HG03060 (cell line): ENCODE measurements around the gene AGAP3.

ENCODE experiments used
- ATAC-seq: cut with Tn5 transposase; IDR thresholded peaks from one replicate; pipeline ENCODE4 v1.9.1; 2021; ENCODE audit warnings: low read depth, moderate number of reproducible peaks; ENCODE audit not compliant: unreplicated experiment

AGAP3 gene

DNA sequence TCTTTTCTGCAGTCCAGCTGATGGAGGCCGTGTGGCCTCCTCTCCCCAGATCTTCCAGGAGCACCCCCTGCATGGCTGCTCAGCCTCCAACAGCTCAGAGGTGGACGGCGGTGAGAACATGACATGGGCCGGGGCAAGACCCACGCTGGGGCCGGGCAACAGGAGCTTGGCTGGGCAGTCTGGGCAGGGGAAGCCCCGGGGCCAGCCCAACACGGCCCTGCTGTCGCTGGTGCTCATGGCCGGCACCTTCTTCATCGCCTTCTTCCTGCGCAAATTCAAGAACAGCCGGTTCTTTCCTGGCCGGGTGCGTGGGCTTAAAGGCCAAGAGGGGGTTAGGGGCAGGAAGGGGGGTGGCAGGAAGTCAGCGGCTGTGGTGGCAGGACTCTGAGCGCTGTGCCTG is 12.3 kb upstream of the AGAP3 start:
- no peak for ATAC-seq

DNA sequence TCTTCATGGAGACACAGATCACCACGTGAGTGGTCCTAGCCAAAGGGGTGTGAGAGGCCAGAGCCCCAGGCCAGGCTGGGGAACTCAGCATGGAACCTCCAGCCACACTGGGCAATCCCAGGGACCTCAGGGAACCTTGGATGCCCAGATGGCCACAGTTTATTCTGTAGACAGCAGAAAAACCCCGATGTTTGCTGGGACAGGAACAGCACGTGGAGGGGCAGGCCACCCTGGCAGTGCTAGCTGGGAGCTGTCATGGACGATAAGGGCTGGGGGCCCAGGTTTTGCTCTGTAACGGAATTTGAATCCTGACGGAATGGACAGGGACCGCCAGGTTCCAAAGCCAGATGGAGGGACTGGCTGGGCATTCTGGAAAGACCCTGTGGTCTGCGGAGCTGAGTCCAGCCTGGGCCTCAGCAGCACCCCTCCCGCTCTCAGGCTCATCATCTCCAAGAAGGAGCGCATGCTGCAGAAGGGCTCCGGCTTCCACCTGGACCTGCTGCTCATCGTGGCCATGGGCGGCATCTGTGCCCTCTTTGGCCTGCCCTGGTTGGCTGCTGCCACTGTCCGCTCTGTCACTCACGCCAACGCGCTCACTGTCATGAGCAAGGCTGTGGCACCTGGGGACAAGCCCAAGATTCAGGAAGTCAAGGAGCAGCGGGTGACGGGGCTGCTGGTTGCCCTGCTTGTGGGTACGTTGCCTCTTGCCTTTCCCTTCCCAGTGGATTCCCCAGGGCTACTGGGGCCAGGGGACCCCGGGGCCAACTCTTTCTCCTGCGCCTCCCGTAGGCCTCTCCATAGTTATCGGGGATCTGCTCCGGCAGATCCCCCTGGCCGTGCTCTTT is 11.2 kb upstream of the AGAP3 start:
- no peak for ATAC-seq

DNA sequence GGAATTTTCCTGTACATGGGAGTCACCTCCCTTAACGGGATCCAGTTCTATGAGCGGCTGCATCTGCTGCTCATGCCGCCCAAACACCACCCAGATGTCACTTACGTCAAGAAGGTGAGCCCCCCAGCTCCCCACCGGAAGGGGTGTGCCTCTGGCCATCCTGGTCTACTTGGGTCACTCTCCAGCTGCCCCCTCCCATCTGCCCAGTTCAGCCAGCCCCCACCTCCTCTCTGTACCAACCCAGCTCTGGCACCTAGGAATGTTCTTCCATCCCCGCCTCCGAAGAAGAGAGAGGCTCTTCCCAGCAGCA is 10.7 kb upstream of the AGAP3 start:
- ATAC-seq = no peak

DNA sequence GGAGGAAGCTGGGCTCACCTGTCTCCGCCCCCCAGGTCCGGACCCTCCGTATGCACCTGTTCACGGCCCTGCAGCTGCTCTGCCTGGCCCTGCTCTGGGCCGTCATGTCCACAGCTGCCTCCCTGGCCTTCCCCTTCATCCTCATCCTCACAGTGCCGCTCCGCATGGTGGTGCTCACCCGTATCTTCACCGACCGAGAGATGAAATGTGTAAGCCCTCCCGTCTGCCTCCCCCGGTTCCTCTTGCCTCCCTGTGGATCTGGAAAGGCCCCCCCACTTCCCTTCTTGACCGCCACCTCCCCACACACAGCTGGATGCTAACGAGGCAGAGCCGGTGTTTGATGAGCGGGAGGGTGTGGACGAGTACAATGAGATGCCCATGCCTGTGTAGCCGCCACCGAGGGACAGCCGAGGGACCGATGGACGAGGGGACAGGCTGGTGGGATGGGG is 10.3 kb upstream of the AGAP3 start:
- ATAC-seq = no peak

DNA sequence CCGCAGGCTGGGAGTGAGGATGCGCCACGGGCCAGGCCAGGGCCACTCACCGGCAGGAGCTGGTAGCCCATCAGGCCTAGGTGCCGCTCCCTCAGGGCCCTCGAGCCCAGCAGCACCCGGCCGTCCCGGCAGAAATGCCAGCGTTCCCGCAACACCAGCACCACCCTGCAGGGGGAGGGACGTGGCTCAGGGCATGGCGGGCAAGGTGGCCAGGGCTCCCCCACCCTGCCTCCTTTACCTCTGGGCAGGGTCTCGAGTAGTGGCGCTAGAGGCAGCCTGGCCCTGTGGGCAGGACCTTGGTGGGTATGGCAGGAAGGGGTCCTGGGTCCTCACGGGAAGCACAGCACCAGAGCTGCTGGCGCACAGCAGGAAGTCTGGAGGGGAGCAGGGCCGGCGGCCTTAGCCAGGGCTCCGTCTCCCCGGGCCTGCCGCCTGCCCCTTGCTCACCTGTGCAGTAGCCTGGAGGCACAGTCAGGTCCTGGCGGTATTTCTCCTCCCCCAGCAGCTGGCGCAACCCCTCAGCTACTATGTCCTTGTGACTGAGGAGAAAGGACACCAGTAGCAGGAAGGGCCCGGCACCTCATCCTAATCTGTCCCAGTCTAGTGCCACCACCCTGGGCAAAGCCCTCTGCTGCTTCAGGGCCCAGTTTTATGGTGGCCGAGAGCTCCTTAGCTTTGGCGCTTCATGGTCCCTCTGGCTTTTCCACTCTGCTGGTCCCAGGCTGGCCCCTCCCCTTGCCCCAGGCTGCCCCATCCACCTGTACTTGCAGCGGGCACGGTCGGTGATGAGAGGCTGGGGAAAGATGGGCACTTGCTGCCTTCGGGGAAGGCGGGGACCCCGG is 9.2 kb upstream of the AGAP3 start:
- no peak for ATAC-seq

DNA sequence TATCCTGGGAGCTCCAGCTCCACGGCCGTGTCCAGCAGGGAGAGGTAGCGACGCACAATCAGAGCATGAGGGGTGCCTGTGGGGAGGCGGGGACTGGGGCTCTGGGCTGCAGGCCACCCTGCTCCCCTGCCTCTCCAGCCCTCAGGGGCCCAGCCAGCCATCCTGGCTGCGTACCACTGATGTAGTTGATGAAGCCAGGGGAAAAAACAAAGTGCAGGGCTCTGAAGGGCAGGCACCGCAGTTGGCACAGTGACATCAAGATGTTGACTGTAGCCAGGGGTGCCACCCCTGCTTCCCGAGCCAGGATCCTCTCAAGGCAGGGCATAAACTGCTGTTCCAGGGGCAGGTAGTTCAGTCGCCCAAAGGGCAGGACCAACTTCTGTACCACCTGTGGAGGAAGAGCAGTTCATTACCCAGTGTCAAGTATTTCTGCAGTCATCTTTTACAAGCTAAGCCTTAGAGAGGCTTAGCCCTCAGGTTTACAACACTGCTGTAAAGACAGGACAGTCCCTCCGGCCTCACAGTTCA is 8.5 kb upstream of the AGAP3 start:
- ATAC-seq = no peak

DNA sequence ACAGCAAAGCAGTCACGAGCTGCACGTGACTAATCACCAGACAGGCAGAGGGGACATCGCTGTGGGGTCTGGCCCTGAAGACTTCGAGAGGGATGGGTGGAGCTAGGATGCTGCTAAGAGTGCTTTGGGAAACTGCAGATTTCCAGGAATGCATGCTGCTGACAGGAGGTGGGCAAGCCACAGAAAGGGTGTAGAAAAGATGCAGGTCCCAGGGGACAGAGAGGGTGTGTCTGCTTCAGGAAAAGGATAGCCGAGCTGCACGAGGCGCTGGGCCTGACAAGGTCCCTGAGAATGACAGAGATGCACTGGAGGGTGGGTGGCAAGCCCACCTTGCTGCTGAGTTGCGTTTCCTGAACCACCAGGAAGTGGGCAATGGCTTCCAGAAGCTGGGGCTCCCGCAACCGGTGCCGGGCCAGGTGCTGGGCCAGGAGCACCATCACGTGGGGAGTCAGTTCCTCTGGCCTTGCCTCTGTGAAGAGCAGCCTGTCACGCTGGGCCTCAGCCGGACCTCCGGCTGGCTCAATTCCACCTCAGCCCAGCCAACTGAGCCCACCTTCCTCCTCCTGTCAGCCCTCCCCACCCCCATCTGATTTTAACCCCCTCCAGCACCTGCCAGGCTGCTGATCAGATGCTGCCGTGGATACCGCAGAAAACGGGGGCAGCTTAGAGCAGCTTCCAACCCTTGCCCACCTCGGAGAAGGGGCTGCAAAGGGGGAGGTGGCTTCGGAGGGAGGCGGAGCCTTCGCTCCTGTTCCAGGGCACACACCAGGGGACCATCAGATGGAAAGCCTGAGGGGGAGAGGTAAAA is 7.8 kb upstream of the AGAP3 start:
- ATAC-seq = no peak

DNA sequence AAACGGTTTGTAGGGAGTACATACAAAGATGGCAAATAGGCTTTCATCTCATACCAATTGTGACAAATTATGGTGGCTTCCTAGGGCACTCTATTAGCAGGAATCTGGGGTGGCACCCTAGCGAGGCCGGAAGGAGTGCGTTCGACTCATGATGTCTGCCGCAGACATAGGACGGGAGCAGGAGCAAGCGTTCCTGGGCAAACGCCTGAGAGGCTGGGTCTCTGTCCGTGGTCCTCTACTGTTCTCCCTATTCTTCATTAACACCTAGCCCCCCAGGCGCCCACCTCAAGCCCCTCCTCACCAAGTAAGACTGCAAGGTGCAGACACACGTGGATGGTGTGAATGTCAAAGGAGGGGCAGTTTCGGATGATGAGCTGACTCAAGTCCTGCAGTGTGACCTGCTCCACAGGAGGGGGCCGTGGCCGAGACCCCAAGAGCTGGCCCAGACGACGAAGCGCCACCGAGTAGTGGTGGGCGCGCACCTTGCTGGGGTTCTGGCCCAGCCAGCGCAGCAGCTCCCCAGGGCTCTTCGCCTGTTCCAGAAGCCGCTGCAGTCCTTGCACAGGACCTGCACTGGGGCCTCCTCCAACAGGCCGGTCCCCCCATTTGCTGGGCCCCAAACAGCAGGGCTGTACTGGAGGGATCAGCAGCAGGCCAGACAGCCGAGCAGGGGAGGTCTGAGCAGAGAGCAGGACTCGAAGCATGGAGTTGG is 6.9 kb upstream of the AGAP3 start:
- no peak for ATAC-seq

DNA sequence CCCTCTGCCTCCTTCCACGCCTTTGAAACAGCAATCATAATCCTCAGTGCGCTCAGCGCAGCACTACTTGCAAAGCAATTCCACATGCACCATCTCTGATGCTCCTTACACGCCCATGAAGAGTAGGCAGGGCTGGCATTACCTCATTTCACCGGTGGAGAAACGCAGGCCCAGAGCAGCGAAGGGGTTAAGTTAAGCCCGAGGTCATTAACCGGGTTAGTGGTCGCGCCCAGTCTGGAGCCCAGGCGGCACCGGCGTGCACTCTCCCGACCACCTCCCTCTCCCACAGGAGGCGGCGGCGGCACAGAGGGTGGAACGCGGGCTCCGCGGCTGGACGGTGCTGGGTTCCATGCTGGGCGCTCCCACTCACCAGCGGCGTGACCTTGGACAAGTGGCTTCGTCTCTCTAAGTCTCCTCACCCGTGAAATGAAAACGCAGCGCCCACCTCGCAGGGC is 6.2 kb upstream of the AGAP3 start:
- no peak for ATAC-seq

DNA sequence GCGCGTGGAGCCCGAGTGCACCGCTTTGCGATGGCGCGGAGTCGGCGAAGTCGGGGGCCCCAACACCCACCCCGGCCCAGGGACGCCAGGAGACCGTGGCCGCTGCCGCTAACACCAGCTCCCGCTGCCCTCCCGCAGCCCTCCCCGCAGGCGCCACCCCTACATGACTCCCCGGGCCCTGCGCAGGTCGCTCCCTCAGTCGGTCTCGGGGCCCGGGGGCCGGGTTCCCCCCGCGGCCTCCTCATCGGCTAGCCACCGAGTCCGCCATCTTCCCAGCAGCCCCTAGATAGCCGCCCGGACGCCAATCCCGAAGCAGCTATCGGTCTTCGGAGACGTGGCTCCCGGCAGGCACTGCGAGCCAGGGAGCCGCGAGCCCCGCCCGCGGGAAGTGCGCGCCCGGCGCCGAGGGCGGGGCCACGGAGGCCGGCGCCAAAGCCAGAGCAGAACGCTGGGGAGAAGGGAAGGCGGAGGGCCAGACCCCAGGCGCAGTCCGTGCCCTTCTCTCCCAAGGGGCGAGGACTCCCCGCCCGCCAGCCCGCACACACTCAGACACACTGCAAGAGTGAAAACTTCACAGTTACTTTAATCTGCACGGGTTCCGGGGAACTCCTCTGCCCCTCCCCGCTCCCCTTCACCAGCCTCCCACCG is 5.6 kb upstream of the AGAP3 start, which contains the start of gene FASTK:
Gene FASTK (minus strand): TSS at position 288 of the 648 bp plus-strand sequence. CDS start 43 bp downstream, at position 245.
- peak; percentile 46 for ATAC-seq

DNA sequence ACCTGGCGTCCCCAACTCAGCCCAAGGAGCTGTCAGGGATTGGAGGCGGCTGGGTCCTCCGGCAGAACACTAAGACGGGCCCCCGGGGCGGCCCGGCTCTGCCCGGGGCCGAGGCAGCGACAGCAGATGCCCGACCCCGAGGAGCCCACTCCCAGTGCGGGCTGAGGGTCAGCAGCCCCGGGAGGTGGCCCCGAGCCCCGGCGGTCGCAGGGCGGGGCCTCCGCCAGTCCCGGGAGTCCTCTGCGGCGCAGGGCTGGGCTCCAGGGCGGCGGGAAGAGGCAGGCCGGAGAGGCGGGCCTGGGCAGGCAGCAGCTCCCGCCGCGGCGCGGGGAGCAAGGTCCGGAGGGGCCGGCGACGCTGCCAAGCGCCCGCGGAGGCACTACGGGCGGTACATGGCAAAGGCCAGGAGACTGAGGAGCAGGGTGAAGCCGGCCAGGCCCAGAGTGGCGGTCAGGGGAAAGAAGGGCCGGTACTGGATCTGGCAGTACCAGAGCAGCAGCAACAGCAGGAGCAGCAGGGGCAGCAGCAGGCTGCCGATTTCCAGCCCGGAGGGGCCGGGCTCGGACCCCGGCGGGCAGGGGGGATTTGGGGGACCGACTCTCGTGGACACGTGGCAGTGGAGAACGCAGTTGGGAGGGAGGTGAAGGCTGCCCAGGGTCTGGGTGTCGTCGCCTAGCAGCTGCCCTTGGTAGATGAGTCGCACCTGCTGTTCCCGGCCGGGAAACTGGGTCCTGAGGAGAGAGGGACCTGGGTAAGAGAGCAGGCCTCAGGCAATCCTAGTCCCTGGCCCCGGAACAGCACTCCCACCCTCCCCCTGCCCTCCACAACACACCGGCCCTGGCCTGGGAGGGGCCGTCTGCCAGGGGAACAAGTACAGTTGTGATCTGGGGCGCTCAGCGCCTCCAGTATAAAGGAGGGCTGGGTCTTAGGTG is 4.8 kb upstream of the AGAP3 start:
- no peak for ATAC-seq

DNA sequence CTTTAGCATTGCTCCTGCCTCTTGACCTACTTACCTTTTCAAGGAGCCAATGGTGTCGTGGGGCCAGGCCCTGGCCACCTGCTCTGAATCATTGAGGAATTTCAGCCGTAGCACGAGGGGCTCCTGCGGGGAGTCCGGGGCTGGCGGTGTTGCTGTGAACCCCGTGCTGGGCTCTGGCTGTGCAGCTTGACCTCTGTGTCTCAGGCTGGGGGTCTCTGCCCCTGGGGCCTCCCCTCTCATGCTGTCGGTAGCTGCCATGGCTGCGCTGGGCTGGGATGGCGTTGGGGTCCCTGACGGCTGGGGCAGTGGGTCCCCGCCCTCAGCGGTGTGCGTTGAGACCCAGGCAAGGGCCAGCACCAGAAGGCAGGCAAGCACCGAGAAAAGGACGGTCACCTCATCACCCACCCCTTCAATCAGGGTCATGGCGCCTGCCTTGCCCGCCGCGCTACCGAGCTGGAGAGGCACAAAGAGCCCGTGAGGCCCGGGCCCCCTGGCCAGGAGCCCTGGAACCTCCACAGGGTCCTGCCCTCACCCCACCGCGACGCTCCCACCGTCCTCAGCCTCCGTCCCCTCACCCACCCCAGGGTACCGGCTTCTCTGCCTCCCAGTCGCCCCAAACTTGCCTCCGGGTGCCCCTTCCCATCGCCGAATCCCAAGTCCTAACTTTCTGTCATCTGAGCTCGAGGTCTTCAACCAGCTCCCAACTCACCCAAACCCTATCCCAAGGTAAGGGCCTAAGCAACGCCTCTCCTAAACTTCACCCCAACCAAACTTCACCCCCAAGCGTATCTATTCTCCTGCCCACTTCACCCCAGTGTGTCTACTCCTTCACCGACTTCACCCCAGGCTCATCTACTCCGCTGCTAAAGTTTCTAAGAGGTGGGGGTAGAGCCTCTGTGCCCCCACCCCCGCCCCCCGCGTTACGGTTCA is 3.9 kb upstream of the AGAP3 start:
- ATAC-seq = no peak

DNA sequence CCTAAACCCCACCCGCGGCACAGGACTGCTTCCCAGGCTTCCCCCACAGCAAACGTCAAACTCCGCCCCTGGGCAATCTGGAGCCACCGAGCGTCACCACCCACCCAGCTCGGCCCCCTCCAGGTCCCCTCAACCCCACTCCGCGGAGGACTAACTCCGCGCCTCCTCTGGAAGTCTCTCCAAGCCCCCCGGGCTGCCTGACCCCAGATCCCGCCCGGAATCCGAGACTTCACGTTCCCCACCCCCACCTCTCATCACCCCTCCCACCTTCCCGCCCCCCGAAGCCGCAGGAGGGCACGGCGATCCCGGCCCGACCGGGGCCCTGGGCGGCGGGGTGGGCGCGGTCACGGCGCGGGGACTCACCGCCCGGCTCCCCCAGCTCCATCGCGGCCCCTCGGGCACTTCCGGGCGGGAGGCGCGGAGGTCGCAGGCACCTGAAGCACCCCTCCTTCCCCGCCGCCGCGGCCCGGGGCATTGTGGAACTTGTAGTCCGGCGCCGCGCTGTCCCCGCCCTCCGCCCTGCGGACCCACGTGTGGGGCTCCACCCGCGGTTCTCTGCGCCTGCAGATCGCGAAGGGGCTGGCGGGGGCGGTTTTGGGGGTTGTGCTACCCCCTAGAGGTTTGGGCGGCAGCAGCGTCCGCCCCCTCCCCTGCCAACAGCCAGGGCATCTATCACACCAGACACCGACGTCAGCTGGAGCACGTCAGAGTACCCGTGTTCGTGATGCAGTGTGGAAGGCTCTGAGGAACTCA is 3.0 kb upstream of the AGAP3 start, which contains the start of gene TMUB1:
Gene TMUB1 (minus strand): TSS at position 423 of the 753 bp plus-strand sequence. CDS start 930 bp downstream, outside the sequence.
- ATAC-seq = no peak

DNA sequence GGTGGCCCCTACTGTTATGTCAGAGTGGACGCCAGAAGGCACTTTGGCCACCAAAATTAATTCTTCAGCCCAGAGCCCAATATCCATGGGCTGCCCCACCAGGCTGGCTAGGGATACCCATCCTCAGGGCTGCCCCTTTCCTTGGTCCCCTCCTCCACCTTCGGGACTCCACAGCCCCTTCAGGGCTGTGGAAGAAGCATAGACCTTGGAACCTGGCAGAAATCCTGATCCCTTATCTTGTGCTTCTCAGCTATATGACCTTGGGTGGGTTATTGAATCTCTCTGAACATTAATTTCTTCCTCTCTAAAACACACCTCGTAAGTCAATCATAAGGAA is 2.5 kb upstream of the AGAP3 start:
- ATAC-seq = no peak

DNA sequence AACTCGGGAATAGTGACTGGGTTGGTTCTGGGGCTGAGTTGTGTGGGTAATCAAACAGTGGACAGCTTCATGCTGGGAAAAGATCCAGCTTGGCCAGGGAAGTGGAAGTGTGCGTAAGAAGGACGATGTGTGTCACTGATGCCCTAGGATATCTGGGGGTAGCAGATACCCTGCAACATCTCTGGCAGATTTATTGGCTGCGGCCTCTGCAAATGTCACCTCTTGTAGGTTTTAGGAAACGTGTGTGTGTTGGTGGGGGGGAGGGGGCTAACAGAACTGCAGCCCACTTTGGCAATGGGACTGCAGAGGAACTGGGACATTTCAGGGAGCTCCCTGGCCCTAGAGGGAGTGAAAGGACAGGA is 965 bp upstream of the AGAP3 start:
- no peak for ATAC-seq

DNA sequence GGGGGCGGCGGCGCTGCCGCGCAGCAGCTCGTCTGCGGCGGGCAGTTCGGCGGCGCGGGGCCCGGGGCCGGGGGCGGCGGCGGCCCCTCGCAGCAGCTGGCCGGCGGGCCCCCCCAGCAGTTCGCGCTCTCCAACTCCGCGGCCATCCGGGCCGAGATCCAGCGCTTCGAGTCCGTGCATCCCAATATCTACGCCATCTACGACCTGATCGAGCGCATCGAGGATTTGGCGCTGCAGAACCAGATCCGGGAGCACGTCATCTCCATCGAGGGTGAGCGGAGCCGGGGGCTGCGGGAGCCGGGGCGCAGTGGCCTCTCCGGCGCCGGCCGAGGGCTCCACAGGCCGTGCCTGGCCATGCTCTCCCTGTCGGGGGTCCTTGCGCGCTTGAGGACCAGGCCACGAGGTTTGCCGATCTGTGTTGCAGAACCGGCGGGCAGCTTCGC is 548 bp downstream of the AGAP3 start:
- ATAC-seq = no peak
